ENCODE measurements around the gene MCF2L. TPM values are rescaled to one million over a fixed set of nuclear protein-coding genes. Genes with fewer than 3 reads are reported as not detected.

Gene MCF2L
- total RNA-seq, 1 donor from 2014 or later, result 12.3 TPM

DNA sequence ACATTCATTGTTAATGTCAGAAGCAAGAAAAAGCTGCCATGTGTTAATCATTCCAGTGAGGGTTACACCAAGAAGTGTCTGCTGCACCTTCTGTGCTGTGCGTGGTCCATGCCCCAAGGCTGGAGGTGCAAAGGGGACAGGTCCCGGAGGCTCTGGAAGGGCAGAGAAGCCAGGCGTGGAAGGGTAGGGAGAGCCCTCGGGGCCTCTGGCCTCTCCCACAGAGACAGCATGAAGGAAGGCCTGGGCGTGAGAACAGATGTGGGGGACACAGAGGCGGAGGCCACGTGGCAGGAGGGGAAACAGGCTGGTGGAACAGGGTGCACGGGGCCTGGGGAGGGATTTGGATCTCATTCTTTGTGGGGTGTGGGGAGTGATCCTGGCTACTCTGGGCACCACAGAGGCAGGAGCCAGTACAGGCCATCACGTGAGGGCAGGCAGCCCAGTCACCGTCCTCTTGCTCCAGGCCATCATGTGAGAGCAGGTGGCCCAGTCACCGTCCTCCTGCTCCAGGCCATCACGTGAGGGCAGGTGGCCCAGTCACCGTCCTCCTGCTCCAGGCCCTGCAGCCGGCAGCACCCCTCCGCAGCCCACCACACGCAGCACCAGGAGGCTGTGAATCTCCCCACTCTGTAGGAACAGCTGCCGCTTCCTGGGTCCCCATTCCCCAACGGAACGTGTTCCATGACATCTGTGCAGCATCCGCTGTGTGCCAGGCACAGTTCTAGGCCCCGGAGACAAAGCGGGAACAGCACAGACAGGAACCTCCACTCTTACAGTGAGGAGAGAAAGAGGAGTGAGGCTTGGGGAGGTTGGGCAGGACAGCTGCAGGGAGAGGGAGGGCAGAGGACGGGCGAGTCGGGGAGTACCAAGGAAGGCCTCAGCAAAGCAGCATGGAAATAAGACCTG is 126.4 kb downstream of the MCF2L start:
- H3K4me3 ChIP-seq (ENCODE audit: low read depth, low read length), result no peak overlapping the region
- TF ChIP-seq, protein P1, sequence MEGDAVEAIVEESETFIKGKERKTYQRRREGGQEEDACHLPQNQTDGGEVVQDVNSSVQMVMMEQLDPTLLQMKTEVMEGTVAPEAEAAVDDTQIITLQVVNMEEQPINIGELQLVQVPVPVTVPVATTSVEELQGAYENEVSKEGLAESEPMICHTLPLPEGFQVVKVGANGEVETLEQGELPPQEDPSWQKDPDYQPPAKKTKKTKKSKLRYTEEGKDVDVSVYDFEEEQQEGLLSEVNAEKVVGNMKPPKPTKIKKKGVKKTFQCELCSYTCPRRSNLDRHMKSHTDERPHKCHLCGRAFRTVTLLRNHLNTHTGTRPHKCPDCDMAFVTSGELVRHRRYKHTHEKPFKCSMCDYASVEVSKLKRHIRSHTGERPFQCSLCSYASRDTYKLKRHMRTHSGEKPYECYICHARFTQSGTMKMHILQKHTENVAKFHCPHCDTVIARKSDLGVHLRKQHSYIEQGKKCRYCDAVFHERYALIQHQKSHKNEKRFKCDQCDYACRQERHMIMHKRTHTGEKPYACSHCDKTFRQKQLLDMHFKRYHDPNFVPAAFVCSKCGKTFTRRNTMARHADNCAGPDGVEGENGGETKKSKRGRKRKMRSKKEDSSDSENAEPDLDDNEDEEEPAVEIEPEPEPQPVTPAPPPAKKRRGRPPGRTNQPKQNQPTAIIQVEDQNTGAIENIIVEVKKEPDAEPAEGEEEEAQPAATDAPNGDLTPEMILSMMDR (IDR thresholded peaks at IDR 0.05; ENCODE audit: insufficient read depth, low read length, poor library complexity, severe bottlenecking), result no peak
- no peak for DNase-seq (ENCODE audit: low read depth)
- peaks cover 31% of the 10 kb centered on the region for H3K27me3 ChIP-seq (ENCODE audit: control insufficient read depth, insufficient read depth, low read length)
- no peaks in the 10 kb centered on the region for H3K36me3 ChIP-seq (ENCODE audit: control insufficient read depth, insufficient read depth, low read length)

DNA sequence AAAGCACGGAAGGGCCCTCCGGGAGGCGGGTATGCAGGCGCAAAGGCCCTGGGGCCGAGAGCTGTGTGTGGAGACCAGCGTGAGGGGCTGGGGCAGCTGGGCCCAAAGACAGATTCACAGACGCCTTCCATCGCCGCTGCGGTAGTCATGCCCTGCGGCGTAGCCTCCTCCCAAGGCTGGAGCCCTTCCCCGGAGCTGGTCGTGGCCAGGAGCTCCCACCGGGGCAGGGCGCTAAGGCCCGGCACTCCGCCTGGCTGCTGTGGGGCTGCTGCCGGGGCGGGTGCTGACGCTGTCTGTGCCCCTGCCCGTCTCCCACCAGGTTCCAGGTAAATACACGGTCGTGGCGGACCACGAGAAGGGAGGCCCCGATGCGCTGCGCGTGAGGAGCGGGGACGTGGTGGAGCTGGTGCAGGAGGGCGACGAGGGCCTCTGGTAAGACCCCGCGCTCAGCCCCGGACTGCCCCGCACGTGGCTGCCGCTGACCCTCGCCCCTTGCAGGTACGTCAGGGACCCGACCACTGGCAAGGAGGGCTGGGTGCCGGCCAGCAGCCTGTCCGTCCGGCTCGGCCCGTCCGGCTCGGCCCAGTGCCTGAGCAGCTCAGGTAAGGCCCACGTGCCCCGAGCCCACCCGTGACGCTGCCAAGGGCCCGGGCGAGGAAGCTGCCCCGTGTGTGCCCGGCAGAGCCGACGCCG is 127.2 kb downstream of the MCF2L start:
- no peak for DNase-seq (ENCODE audit: low read depth)
- TF ChIP-seq, protein P1 (IDR thresholded peaks at IDR 0.05; ENCODE audit: insufficient read depth, low read length, poor library complexity, severe bottlenecking), result no peak
- Histone ChIP-seq H3K36me3 (ENCODE audit: control insufficient read depth, insufficient read depth, low read length) (no peaks in the 10 kb centered on the region), H3K4me3 (ENCODE audit: low read depth, low read length) (no peak overlapping the region), H3K27me3 (ENCODE audit: control insufficient read depth, insufficient read depth, low read length) (peaks cover 31% of the 10 kb centered on the region)

DNA sequence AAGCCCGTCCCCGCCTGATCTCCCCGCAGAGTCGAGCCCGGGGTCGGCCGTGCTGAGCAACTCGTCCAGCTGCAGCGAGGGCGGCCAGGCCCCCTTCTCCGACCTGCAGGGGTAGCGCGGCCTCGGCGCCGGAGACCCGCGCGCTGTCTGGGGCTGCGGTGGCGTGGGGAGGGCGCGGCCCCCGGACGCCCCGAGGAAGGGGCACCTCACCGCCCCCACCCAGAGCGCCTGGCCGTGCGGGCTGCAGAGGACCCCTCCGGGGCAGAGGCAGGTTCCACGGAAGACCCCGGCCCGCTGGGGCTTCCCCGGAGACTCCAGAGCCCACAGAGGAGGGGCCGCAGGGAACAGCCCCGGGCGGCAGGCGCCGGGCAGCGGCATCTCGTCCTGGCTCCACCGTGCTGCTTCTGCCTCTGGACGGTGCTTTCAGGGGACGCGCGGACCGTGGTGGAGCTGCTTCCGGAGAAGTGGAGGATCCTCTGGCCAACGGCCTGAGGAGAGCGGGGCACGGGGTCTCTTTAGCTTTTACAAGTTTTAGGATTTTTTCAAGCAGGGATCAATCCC is 127.8 kb downstream of the MCF2L start:
- TF ChIP-seq, protein P1 (IDR thresholded peaks at IDR 0.05; ENCODE audit: insufficient read depth, low read length, poor library complexity, severe bottlenecking), result no peak
- peaks cover 31% of the 10 kb centered on the region for H3K27me3 ChIP-seq (ENCODE audit: control insufficient read depth, insufficient read depth, low read length)
- no peak for DNase-seq (ENCODE audit: low read depth)
- no peak overlapping the region for H3K4me3 ChIP-seq (ENCODE audit: low read depth, low read length)
- H3K36me3 ChIP-seq (ENCODE audit: control insufficient read depth, insufficient read depth, low read length), result no peaks in the 10 kb centered on the region

DNA sequence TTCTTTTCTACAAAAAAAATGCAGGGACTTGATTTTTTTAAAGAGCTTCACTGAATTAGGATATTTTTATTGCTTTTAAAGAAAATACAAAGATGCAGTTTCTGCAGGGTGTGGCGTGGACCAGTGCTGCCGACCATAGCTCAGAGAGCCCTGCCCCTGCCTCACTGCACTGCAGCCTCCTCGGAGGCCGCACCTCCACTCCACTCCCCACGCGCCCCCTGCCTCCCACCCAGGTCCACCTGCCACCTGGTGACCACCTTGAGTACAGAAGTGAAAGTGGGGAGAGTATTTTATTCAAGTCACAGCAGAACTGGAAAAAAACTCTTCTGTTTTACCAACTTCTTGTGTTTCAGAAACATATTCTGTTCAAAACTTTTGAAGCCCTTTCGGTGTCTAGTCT is 128.6 kb downstream of the MCF2L start:
- no peak for DNase-seq (ENCODE audit: low read depth)
- Histone ChIP-seq H3K36me3 (ENCODE audit: control insufficient read depth, insufficient read depth, low read length) (no peaks in the 10 kb centered on the region), H3K4me3 (ENCODE audit: low read depth, low read length) (no peak overlapping the region), H3K27me3 (ENCODE audit: control insufficient read depth, insufficient read depth, low read length) (peaks cover 35% of the 10 kb centered on the region)
- TF ChIP-seq, protein P1 (IDR thresholded peaks at IDR 0.05; ENCODE audit: insufficient read depth, low read length, poor library complexity, severe bottlenecking), result no peak

DNA sequence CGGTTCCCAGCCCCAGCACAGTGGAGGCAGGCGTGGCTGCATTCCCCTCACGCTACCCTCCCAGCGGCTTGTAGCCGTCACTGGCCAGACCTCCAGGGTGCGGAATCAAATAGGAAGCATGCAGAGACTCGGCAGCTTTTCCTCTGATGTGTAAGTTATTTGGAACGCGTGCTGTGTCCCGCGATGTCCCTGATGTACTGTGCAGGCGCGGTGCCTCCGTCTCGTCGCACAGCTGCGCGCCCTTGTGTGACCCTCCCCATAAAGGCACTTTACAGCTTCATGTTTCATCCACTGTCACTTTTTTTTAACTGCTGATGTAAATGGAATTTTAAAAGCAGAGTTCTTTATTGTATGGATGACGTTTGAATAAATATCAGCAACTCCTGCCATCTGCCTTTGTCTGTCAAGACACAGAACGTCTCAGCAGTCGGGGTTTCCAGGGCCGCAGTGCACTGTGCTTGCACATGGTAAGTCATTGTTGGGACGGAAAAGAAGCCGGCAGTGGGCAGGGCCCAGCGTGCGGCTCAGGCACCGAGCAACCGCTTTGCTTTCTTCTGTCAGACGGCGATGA is 129.2 kb downstream of the MCF2L start:
- no peaks in the 10 kb centered on the region for H3K36me3 ChIP-seq (ENCODE audit: control insufficient read depth, insufficient read depth, low read length)
- TF ChIP-seq, protein P1 (IDR thresholded peaks at IDR 0.05; ENCODE audit: insufficient read depth, low read length, poor library complexity, severe bottlenecking), result no peak
- peaks cover 33% of the 10 kb centered on the region for H3K27me3 ChIP-seq (ENCODE audit: control insufficient read depth, insufficient read depth, low read length)
- no peak for DNase-seq (ENCODE audit: low read depth)
- H3K4me3 ChIP-seq (ENCODE audit: low read depth, low read length), result no peak overlapping the region
